Fibroblast of lung (primary cell): Measurements from ENCODE around the gene TOLLIP. TPM values are rescaled to one million over a fixed set of nuclear protein-coding genes. Genes with fewer than 3 reads are reported as not detected.

Experiments used
- DNase-seq, 2 donors: peaks; one replicate each; pipeline versions ENCODE4 v3.0.0 to v3.0.0-alpha.2; 2010; ENCODE audit warnings: low read depth in 2 of 2
- H2AFZ ChIP-seq: 2 replicates; pipeline ENCODE4 v1.5.1; 2012; ENCODE audit warnings: low read length, control low read depth, inconsistent platforms
- H3K27ac ChIP-seq: 2 replicates; pipeline ENCODE4 v1.5.1; 2011; ENCODE audit warnings: low read length, control low read depth; ENCODE audit not compliant: insufficient read depth
- H3K27me3 ChIP-seq: 2 replicates; pipeline ENCODE4 v1.5.1; 2011; ENCODE audit warnings: mild to moderate bottlenecking, low read length; ENCODE audit not compliant: control insufficient read depth, insufficient read depth
- H3K36me3 ChIP-seq: 2 replicates; pipeline ENCODE4 v1.5.1; 2011; ENCODE audit warnings: low read length; ENCODE audit not compliant: control insufficient read depth, insufficient read depth
- H3K4me1 ChIP-seq: 2 replicates; pipeline ENCODE4 v1.5.1; 2011; ENCODE audit warnings: low read length; ENCODE audit not compliant: control insufficient read depth, insufficient read depth; ENCODE audit errors: extremely low read depth
- H3K4me2 ChIP-seq: 2 replicates; pipeline ENCODE4 v1.5.1; 2011; ENCODE audit warnings: low read length, control low read depth; ENCODE audit not compliant: insufficient read depth; ENCODE audit errors: extremely low read depth
- H3K4me3 ChIP-seq, 4 experiments: fragments of 200-600 bp in 1 of 4; sonication (generic) in 1 of 4; replicated peaks in 1 of 4; 2 replicates each; pipeline ENCODE4 v1.5.1; 2011 to 2016; ENCODE audit warnings: low read length in 4 of 4, low read depth in 3 of 4, mild to moderate bottlenecking in 3 of 4, control low read depth in 2 of 4, inconsistent platforms in 1 of 4, mixed read lengths in 1 of 4; ENCODE audit not compliant: insufficient read depth in 1 of 4; ENCODE audit errors: control extremely low read depth in 1 of 4
- H3K79me2 ChIP-seq: 2 replicates; pipeline ENCODE4 v1.5.1; 2012; ENCODE audit warnings: mild to moderate bottlenecking, low read length, inconsistent platforms; ENCODE audit not compliant: control insufficient read depth, insufficient read depth
- H3K9ac ChIP-seq: 2 replicates; pipeline ENCODE4 v1.5.1; 2011; ENCODE audit warnings: mild to moderate bottlenecking, low read length, control low read depth; ENCODE audit not compliant: insufficient read depth
- H3K9me3 ChIP-seq: 2 replicates; pipeline ENCODE4 v1.5.1; 2012; ENCODE audit warnings: low read depth, low read length; ENCODE audit not compliant: control insufficient read depth, insufficient read depth
- H4K20me1 ChIP-seq: 2 replicates; pipeline ENCODE4 v1.5.1; 2011; ENCODE audit warnings: low read length; ENCODE audit not compliant: control insufficient read depth, insufficient read depth; ENCODE audit errors: extremely low read depth
- EZH2 ChIP-seq: IDR thresholded peaks from 2 replicates; pipeline ENCODE4 v1.5.1; 2012; ENCODE audit warnings: low read length, control low read depth, mild to moderate bottlenecking; ENCODE audit errors: missing control alignments
- polyA plus RNA-seq, 2 donors: library from polyadenylated mRNA; depleted of rRNA in 1 of 2; stranded (reverse) in 1 of 2; unstranded in 1 of 2; fragments of >200 nt; gene quantifications; 2 replicates each; pipeline ENCODE4 v1.2.1, GENCODE V29; 2011 to 2012; ENCODE audit warnings: missing spikeins in 1 of 2
- total RNA-seq: library from RNA; depleted of rRNA; stranded (reverse); fragments of >200 nt; gene quantifications from 2 replicates; pipeline ENCODE4 v1.2.1, GENCODE V29; 2014
- TF ChIP-seq, protein P1 (sequence below), 2 donors: IDR thresholded peaks in 1 of 2; conservative IDR thresholded peaks in 1 of 2; 1 replicate in 1 of 2; 2 replicates in 1 of 2; pipeline ENCODE4 v1.5.1; 2011 to 2012; ENCODE audit warnings: low read length in 2 of 2, control low read depth in 1 of 2, inconsistent platforms in 1 of 2, low read depth in 1 of 2, mild to moderate bottlenecking in 1 of 2

TOLLIP gene
- total and polyA plus RNA-seq, 2 donors (not counting 1 experiment from before 2014, with no cell fraction given) = 28.4 to 34.6 TPM

DNA sequence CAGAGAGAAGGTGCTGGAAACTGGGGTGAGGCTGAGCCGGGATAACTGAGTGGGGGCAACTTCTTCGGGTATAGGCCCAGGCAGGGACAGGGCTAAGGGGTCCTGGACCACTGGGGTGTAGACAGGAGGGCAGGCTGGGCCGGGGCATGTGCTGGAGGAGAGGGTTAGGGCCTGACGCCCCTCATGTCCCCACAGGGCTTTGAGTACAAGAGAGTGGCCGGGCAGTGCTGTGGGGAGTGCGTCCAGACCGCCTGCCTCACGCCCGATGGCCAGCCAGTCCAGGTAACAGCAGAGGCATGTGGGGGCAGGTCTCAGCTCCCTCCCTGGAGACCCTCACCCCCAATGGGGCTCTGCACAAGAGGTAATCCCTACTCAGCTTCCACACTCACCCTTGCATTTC lies 49.9 kb downstream of the TOLLIP start:
- H3K27me3 ChIP-seq = no peaks in the 10 kb centered on the region
- no peaks in the 10 kb centered on the region for H3K36me3 ChIP-seq
- H4K20me1 ChIP-seq = no peaks in the 10 kb centered on the region
- H3K27ac ChIP-seq = no peak overlapping the region
- no peaks in the 10 kb centered on the region for H3K79me2 ChIP-seq
- no peaks in the 10 kb centered on the region for H3K4me1 ChIP-seq
- no peak overlapping the region for H3K4me2 ChIP-seq
- TF ChIP-seq, protein P1, sequence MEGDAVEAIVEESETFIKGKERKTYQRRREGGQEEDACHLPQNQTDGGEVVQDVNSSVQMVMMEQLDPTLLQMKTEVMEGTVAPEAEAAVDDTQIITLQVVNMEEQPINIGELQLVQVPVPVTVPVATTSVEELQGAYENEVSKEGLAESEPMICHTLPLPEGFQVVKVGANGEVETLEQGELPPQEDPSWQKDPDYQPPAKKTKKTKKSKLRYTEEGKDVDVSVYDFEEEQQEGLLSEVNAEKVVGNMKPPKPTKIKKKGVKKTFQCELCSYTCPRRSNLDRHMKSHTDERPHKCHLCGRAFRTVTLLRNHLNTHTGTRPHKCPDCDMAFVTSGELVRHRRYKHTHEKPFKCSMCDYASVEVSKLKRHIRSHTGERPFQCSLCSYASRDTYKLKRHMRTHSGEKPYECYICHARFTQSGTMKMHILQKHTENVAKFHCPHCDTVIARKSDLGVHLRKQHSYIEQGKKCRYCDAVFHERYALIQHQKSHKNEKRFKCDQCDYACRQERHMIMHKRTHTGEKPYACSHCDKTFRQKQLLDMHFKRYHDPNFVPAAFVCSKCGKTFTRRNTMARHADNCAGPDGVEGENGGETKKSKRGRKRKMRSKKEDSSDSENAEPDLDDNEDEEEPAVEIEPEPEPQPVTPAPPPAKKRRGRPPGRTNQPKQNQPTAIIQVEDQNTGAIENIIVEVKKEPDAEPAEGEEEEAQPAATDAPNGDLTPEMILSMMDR (conservative IDR thresholded peaks at IDR 0.05 in 1 of 2, IDR thresholded peaks at IDR 0.05 in 1 of 2; ENCODE audit: low read depth in 1 of 2, low read length in 2 of 2) = no peak
- no peak for TF ChIP-seq EZH2
- DNase-seq = no peak
- no peaks in the 10 kb centered on the region for H3K9me3 ChIP-seq
- H2AFZ ChIP-seq = no peak overlapping the region
- no peak overlapping the region for H3K4me3 ChIP-seq
- no peak overlapping the region for H3K9ac ChIP-seq

DNA sequence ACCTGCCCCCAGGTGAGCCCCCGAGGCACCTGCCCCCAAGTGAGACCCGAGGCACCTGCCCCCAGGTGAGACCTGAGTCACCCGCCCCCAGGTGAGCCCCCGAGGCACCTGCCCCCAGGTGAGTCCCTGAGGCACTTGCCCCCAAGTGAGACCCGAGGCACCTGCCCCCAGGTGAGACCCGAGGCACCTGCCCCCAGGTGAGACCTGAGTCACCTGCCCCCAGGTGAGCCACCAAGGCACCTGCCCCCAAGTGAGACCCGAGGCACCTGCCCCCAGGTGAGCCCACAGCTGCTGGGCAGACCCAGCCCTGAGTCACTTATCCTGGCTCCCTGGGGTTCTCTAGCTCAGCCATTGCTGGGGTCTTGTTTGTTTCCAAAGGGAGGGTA lies 50.4 kb downstream of the TOLLIP start:
- TF ChIP-seq, protein P1 (conservative IDR thresholded peaks at IDR 0.05 in 1 of 2, IDR thresholded peaks at IDR 0.05 in 1 of 2; ENCODE audit: low read depth in 1 of 2, low read length in 2 of 2) = no peak
- TF ChIP-seq EZH2 = no peak
- no peaks in the 10 kb centered on the region for H4K20me1 ChIP-seq
- no peaks in the 10 kb centered on the region for H3K4me1 ChIP-seq
- H3K27ac ChIP-seq = no peak overlapping the region
- H3K27me3 ChIP-seq = no peaks in the 10 kb centered on the region
- H3K4me2 ChIP-seq = no peak overlapping the region
- H3K9ac ChIP-seq = no peak overlapping the region
- no peak for DNase-seq
- no peaks in the 10 kb centered on the region for H3K79me2 ChIP-seq
- no peak overlapping the region for H2AFZ ChIP-seq
- H3K4me3 ChIP-seq = no peak overlapping the region
- H3K36me3 ChIP-seq = no peaks in the 10 kb centered on the region
- no peaks in the 10 kb centered on the region for H3K9me3 ChIP-seq

DNA sequence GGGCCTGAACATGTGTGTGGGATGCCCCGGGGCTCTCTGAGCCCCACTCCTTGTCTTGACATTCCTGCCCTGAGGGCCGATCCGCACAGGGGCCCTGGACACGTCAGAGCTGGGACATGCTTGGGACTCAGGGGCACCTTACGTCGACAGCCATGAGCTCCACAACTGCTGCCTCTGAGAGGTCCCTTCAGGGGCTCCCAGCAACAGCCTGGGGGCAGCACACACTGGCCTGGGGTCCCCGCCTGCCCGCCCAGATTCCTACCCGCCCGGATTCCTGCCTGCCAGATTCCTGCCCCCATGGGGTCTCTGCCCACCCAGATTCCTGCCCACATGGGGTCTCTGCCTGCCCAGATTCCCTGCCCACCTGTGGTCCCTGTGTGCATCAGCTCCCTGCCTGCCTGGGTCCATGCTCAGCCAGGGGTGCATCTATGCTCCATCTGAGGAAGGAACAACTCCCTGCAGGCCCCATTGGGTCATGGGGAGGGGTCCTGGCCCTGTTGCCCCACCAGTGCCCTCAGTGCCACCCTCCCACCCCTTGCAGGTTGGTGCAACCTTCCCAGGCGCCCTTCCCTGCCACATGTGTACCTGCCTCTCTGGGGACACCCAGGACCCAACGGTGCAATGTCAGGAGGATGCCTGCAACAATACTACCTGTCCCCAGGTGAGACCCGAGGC lies 50.9 kb downstream of the TOLLIP start:
- no peak for TF ChIP-seq EZH2
- TF ChIP-seq, protein P1 (conservative IDR thresholded peaks at IDR 0.05 in 1 of 2, IDR thresholded peaks at IDR 0.05 in 1 of 2; ENCODE audit: low read depth in 1 of 2, low read length in 2 of 2) = no peak

More for the DNA sequence above, 50.9 kb downstream of the TOLLIP start:
- Histone ChIP-seq H4K20me1 (no peaks in the 10 kb centered on the region), H3K4me1 (no peaks in the 10 kb centered on the region), H3K4me3 (no peak overlapping the region), H3K27me3 (no peaks in the 10 kb centered on the region), H3K9ac (no peak overlapping the region), H3K4me2 (no peak overlapping the region), H2AFZ (no peak overlapping the region), H3K36me3 (no peaks in the 10 kb centered on the region), H3K9me3 (no peaks in the 10 kb centered on the region), H3K27ac (no peak overlapping the region), H3K79me2 (no peaks in the 10 kb centered on the region)
- DNase-seq = no peak
